Activated CD8-positive, alpha-beta memory T cell treated with anti-CD3 and anti-CD28 coated beads for 48 hours (primary cell): ENCODE data around the gene PSMC5.

Experiments
- DNase-seq, 3 experiments: peaks; one replicate each; pipeline ENCODE4 v3.0.0-alpha.2; 2020; ENCODE audit warnings: low read depth in 2 of 3, low spot score in 2 of 3

The PSMC5 gene

GRCh38 chr17:63820963-63821561 is 6.2 kb upstream of the PSMC5 start:
- no peak for DNase-seq

- no peak for DNase-seq
These were observed 5.4 kb upstream of the PSMC5 start for GRCh38 chr17:63821804-63822203.

- no peak for DNase-seq
These were observed 4.7 kb upstream of the PSMC5 start for GRCh38 chr17:63822537-63822936.

GRCh38 chr17:63823659-63824331 is 3.4 kb upstream of the PSMC5 start:
- no peak for DNase-seq

- DNase-seq: no peak
These were observed 2.9 kb upstream of the PSMC5 start for GRCh38 chr17:63824362-63824761.

- no peak for DNase-seq
These were observed 696 bp upstream of the PSMC5 start for GRCh38 chr17:63826468-63827001.

GRCh38 chr17:63827801-63828221 is 580 bp downstream of the PSMC5 start:
- no peak for DNase-seq

GRCh38 chr17:63828936-63829335 is 1.7 kb downstream of the PSMC5 start:
- DNase-seq: no peak

GRCh38 chr17:63830278-63830677 is 3.0 kb downstream of the PSMC5 start:
- no peak for DNase-seq

GRCh38 chr17:63830904-63831491 is 3.8 kb downstream of the PSMC5 start:
- DNase-seq: no peak

- DNase-seq: no peak
These were observed 4.3 kb downstream of the PSMC5 start for GRCh38 chr17:63831505-63831904.

GRCh38 chr17:63832014-63832413 is 4.8 kb downstream of the PSMC5 start:
- no peak for DNase-seq

- no peak for DNase-seq
These were observed 5.2 kb downstream of the PSMC5 start for GRCh38 chr17:63832455-63832854.

- no peak for DNase-seq
These were observed 6.0 kb downstream of the PSMC5 start for GRCh38 chr17:63833026-63833740.

GRCh38 chr17:63833741-63834373 is 6.6 kb downstream of the PSMC5 start:
- DNase-seq: no peak

- DNase-seq: no peak
These were observed 7.4 kb downstream of the PSMC5 start for GRCh38 chr17:63834431-63835166.

GRCh38 chr17:63835167-63835720 is 8.0 kb downstream of the PSMC5 start:
- no peak for DNase-seq

- no peak for DNase-seq
These were observed 9.6 kb downstream of the PSMC5 start for GRCh38 chr17:63836811-63837210.

GRCh38 chr17:63837480-63837879 is 10.2 kb downstream of the PSMC5 start:
- DNase-seq: no peak

GRCh38 chr17:63837962-63838600 is 10.8 kb downstream of the PSMC5 start:
- DNase-seq: no peak
